ENCODE measurements around the gene CEP170B. TPM values are rescaled to one million over a fixed set of nuclear protein-coding genes. Genes with fewer than 3 reads are reported as not detected.

CEP170B gene
- total and polyA plus RNA-seq, 4 donors = 1.5 to 10.9 (median 6.7) TPM

DNA sequence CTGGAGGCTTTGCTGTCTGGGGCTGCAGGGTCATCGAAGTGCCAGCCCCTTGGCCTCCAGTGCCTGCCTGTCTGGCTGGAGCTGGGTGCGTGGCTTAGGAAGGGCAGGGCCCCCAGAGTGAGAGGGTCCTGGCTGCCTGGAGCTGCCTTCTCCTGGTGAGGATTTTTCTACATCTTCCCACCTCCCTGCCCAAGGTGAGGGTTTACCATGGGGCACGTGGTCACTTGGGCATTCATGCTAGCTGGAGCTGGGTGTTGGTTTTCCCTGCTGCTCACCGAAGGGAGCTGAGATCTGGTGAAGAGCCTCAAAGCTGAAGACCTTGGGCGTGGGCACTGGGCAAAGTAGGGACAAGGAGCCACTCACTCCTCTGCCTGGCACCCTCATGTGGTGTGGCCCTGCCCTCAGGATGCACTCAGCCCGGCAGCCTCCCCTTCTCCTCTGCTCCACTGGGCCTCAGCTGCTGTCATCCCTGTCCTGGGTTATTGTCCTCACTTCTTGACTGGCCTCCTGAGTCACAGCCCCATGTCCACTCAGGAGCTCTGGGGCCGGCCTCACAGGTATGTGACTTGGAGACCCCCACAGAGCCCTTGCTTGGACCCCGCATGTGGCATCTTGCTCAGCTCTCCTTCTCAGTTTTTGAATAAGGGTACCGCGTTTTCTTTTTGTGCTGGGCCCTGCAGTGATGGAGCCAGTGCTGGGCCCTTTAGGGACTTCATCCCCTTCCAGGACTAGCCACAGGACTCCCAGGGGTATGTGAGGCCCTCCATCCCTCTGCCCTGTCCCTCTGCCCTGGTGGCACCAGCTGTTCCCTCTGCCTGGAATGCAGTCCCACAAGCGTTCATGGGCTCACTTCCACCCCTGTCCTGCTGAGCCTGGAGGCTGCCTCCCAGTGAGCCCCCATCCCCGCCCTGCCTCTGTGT, 1.6 kb downstream of the CEP170B start:
- no peak for DNase-seq (ENCODE audit: low spot score)
- 90% methylated on average over 12 of the region's 12 CpGs for WGBS
- H3K27ac ChIP-seq (ENCODE audit: low read depth in 1 of 2, low read length in 2 of 2) = peak overlapping the region in 1 of 2 donors; percentile 9

DNA sequence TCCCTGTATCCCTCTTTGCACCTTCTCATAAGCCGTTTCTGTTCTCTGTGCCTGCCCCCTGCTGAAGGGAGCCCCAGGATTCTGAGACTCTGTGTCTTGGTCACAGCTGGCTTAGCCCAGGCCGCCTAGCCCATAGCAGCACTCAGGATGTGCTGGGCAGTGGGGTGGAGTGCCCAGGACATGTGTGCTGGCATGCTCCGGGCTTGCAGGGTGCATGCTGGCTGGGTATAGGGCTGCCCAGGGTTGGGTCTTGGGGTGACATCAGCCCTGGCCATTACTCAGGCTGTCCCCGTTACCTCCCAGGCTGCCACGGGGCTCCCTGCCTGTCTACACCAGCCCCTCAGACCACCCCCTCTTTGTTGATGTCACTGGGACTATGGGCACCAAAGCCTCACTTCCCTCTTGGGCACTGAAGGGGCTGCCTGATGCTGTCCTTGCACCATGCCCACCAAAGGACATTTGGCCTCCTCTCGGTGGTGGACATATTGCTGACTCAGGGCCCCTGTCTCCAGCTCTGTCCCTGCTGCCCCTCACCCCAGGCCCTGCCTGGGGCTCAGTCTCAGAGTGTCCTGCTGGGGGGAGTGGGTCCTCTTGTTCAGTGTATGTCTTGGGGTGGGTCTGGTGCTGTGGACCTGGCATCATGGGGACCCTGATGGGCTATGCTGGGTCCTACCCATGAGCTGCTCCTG, 2.4 kb downstream of the CEP170B start:
- Histone ChIP-seq H3K4me3 (ENCODE audit: low read depth in 1 of 3, low read length in 3 of 3) (no peak overlapping the region), H3K27me3 (ENCODE audit: control insufficient read depth in 4 of 4, insufficient read depth in 4 of 4, low read length in 3 of 4) (no peaks in the 10 kb centered on the region), H3K9me3 (ENCODE audit: control insufficient read depth in 4 of 4, low read length in 3 of 4) (no peaks in the 10 kb centered on the region), H3K4me1 (ENCODE audit: control insufficient read depth in 4 of 4, insufficient read depth in 4 of 4, low read length in 3 of 4) (peaks cover 4 to 42% (median 25%) of the 10 kb centered on the region in 4 donors), H3K36me3 (ENCODE audit: control insufficient read depth in 4 of 4, insufficient read depth in 3 of 4, low read depth in 1 of 4, low read length in 3 of 4) (no peaks in the 10 kb centered on the region), H3K9ac (ENCODE audit: low read depth in 1 of 2, low read length in 2 of 2) (no peak overlapping the region), H3K27ac (ENCODE audit: low read depth in 1 of 2, low read length in 2 of 2) (no peak overlapping the region)
- TF ChIP-seq RXRA (IDR thresholded peaks at IDR 0.05) (no peak), EGR1 (IDR thresholded peaks at IDR 0.05; ENCODE audit: low read depth in 2 of 2) (no peak), RAD21 (IDR thresholded peaks at IDR 0.05) (no peak), NR2F2 (IDR thresholded peaks at IDR 0.05) (no peak), FOXA2 (IDR thresholded peaks at IDR 0.05) (no peak)
- TF ChIP-seq, protein P1, sequence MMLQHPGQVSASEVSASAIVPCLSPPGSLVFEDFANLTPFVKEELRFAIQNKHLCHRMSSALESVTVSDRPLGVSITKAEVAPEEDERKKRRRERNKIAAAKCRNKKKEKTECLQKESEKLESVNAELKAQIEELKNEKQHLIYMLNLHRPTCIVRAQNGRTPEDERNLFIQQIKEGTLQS (IDR thresholded peaks at IDR 0.05) = no peak
- WGBS = 95% methylated on average over 6 of the region's 6 CpGs
- DNase-seq (ENCODE audit: low spot score) = no peak

More for the DNA sequence above, 1.6 kb downstream of the CEP170B start:
- H3K9ac ChIP-seq (ENCODE audit: low read depth in 1 of 2, low read length in 2 of 2) = peak overlapping the region in 1 of 2 donors; percentile 36
- no peaks in the 10 kb centered on the region for H3K9me3 ChIP-seq (ENCODE audit: control insufficient read depth in 4 of 4, low read length in 3 of 4)
- H3K4me1 ChIP-seq (ENCODE audit: control insufficient read depth in 4 of 4, insufficient read depth in 4 of 4, low read length in 3 of 4) = peaks cover 4 to 34% (median 18%) of the 10 kb centered on the region in 4 donors
- H3K36me3 ChIP-seq (ENCODE audit: control insufficient read depth in 4 of 4, insufficient read depth in 3 of 4, low read depth in 1 of 4, low read length in 3 of 4) = no peaks in the 10 kb centered on the region
- H3K27me3 ChIP-seq (ENCODE audit: control insufficient read depth in 4 of 4, insufficient read depth in 4 of 4, low read length in 3 of 4) = no peaks in the 10 kb centered on the region
- H3K4me3 ChIP-seq (ENCODE audit: low read depth in 1 of 3, low read length in 3 of 3) = peak overlapping the region in 2 of 3 donors; percentile 67 to 83
- TF ChIP-seq EGR1 (IDR thresholded peaks at IDR 0.05; ENCODE audit: low read depth in 2 of 2) (no peak), RXRA (IDR thresholded peaks at IDR 0.05) (no peak), FOXA2 (IDR thresholded peaks at IDR 0.05) (no peak), SP1 (IDR thresholded peaks at IDR 0.05) (no peak)
- TF ChIP-seq, protein P2, sequence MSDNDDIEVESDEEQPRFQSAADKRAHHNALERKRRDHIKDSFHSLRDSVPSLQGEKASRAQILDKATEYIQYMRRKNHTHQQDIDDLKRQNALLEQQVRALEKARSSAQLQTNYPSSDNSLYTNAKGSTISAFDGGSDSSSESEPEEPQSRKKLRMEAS (IDR thresholded peaks at IDR 0.05) = no peak
- TF ChIP-seq, protein P3, sequence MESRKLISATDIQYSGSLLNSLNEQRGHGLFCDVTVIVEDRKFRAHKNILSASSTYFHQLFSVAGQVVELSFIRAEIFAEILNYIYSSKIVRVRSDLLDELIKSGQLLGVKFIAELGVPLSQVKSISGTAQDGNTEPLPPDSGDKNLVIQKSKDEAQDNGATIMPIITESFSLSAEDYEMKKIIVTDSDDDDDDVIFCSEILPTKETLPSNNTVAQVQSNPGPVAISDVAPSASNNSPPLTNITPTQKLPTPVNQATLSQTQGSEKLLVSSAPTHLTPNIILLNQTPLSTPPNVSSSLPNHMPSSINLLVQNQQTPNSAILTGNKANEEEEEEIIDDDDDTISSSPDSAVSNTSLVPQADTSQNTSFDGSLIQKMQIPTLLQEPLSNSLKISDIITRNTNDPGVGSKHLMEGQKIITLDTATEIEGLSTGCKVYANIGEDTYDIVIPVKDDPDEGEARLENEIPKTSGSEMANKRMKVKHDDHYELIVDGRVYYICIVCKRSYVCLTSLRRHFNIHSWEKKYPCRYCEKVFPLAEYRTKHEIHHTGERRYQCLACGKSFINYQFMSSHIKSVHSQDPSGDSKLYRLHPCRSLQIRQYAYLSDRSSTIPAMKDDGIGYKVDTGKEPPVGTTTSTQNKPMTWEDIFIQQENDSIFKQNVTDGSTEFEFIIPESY (IDR thresholded peaks at IDR 0.05) = no peak
- TF ChIP-seq, protein P1 (IDR thresholded peaks at IDR 0.05) = no peak
- TF ChIP-seq, protein P4, sequence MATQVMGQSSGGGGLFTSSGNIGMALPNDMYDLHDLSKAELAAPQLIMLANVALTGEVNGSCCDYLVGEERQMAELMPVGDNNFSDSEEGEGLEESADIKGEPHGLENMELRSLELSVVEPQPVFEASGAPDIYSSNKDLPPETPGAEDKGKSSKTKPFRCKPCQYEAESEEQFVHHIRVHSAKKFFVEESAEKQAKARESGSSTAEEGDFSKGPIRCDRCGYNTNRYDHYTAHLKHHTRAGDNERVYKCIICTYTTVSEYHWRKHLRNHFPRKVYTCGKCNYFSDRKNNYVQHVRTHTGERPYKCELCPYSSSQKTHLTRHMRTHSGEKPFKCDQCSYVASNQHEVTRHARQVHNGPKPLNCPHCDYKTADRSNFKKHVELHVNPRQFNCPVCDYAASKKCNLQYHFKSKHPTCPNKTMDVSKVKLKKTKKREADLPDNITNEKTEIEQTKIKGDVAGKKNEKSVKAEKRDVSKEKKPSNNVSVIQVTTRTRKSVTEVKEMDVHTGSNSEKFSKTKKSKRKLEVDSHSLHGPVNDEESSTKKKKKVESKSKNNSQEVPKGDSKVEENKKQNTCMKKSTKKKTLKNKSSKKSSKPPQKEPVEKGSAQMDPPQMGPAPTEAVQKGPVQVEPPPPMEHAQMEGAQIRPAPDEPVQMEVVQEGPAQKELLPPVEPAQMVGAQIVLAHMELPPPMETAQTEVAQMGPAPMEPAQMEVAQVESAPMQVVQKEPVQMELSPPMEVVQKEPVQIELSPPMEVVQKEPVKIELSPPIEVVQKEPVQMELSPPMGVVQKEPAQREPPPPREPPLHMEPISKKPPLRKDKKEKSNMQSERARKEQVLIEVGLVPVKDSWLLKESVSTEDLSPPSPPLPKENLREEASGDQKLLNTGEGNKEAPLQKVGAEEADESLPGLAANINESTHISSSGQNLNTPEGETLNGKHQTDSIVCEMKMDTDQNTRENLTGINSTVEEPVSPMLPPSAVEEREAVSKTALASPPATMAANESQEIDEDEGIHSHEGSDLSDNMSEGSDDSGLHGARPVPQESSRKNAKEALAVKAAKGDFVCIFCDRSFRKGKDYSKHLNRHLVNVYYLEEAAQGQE (IDR thresholded peaks at IDR 0.05) = no peak
